Right lobe of liver (tissue), 6 donors: ENCODE measurements around the gene TM9SF1. TPM values are rescaled to one million over a fixed set of nuclear protein-coding genes. Genes with fewer than 3 reads are reported as not detected.

Experiments
- ATAC-seq, 4 donors: fragments of 200-7000 bp; cut with Tn5 transposase; one replicate each; pipeline ENCODE4 v1.9.1; 2020; ENCODE audit warnings: mild to moderate bottlenecking in 4 of 4, moderate library complexity in 4 of 4
- DNase-seq, 3 donors: peaks; one replicate each; pipeline ENCODE4 v3.0.0-alpha.2; 2020
- H3K27ac ChIP-seq, 3 donors: fragments of 200-600 bp; one replicate each; pipeline ENCODE4 v1.8.0; 2022
- H3K27me3 ChIP-seq, 2 donors: fragments of 200-600 bp; one replicate each; pipeline ENCODE4 v1.8.0; 2022
- H3K36me3 ChIP-seq, 4 donors: fragments of 200-600 bp; sonication (generic) in 1 of 4; one replicate each; pipeline versions ENCODE4 v1.5.1 to v1.8.0; 2017 to 2022; ENCODE audit warnings: control low read depth in 1 of 4
- H3K4me1 ChIP-seq, 4 donors: fragments of 200-600 bp; sonication (generic) in 1 of 4; one replicate each; pipeline versions ENCODE4 v1.5.1 to v1.8.0; 2017 to 2022; ENCODE audit warnings: control low read depth in 1 of 4
- H3K4me3 ChIP-seq, 3 donors: fragments of 200-600 bp; one replicate each; pipeline ENCODE4 v1.8.0; 2022
- H3K9me3 ChIP-seq, 4 donors: fragments of 200-600 bp; sonication (generic) in 1 of 4; one replicate each; pipeline versions ENCODE4 v1.5.1 to v1.8.0; 2017 to 2022; ENCODE audit warnings: control low read depth in 1 of 4
- POLR2A ChIP-seq: fragments of 450-650 bp; IDR thresholded peaks from one replicate; pipeline ENCODE4 v1.6.1; 2017; ENCODE audit warnings: antibody characterized with exemption, mild to moderate bottlenecking
- WGBS: methylation state at CpG from one replicate; pipeline ENCODE4 v1.1.6; 2018; ENCODE audit warnings: low coverage, low lambda C conversion rate; ENCODE audit not compliant: insufficient coverage; ENCODE audit errors: missing lambda C conversion rate; 5-methylcytosine and 5-hydroxymethylcytosine counted together
- intact Hi-C, 2 donors: fragments of 100-400 bp; cut with DNase I; formaldehyde crosslinking; loops; one replicate each; pipeline versions ENCODE4 v1.11.2 to v1.14.1; 2022
- total RNA-seq, 6 experiments: library from RNA; depleted of rRNA in 2 of 6; stranded (reverse); fragments of >200 nt in 2 of 6; fragmentation: NEBNext Ultra II Directional in 3 of 6; extraction: Animal tissue kit (Norgen Biotek cat#: 25700) in 3 of 6; gene quantifications; one replicate each; pipeline versions ENCODE4 v1.1.0 to v1.2.4, GENCODE V29; 2016 to 2023
- TF ChIP-seq, protein P1 (sequence below), 4 donors: fragments of 200-600 bp in 3 of 4; fragments of 450-650 bp in 1 of 4; IDR thresholded peaks; one replicate each; pipeline versions ENCODE4 v1.5.1 to v1.8.0; 2016 to 2022; ENCODE audit warnings: antibody characterized with exemption in 4 of 4, mild to moderate bottlenecking in 2 of 4
- donor health status: DM: no; HTN: yes; CAD: no.
- donor health status: DM: no; HTN: no; CAD: no.
- donor health status: DM: no; HTN: no; CAD: no.
- donor health status: DM: no; HTN: yes; CAD: no.
- donor health status: DM: no; HTN: yes; CAD: no.

Gene TM9SF1
- total RNA-seq, 6 experiments from 2014 or later, result 32.1 to 49.8 (median 41.2) TPM

GRCh38 chr14:24145219-24145618 lies 50.0 kb downstream of the TM9SF1 start:
- no peaks in the 10 kb centered on the region for H3K27me3 ChIP-seq
- TF ChIP-seq POLR2A, result no peak
- TF ChIP-seq, protein P1, sequence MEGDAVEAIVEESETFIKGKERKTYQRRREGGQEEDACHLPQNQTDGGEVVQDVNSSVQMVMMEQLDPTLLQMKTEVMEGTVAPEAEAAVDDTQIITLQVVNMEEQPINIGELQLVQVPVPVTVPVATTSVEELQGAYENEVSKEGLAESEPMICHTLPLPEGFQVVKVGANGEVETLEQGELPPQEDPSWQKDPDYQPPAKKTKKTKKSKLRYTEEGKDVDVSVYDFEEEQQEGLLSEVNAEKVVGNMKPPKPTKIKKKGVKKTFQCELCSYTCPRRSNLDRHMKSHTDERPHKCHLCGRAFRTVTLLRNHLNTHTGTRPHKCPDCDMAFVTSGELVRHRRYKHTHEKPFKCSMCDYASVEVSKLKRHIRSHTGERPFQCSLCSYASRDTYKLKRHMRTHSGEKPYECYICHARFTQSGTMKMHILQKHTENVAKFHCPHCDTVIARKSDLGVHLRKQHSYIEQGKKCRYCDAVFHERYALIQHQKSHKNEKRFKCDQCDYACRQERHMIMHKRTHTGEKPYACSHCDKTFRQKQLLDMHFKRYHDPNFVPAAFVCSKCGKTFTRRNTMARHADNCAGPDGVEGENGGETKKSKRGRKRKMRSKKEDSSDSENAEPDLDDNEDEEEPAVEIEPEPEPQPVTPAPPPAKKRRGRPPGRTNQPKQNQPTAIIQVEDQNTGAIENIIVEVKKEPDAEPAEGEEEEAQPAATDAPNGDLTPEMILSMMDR (IDR thresholded peaks at IDR 0.05), result no peak
- peaks cover 0 to 25% (median 7%) of the 10 kb centered on the region in 4 donors for H3K4me1 ChIP-seq
- H3K27ac ChIP-seq, result no peak overlapping the region
- no peaks in the 10 kb centered on the region for H3K9me3 ChIP-seq
- peak overlapping the region in 1 of 3 donors; percentile 86 for H3K4me3 ChIP-seq
- intact Hi-C loops, result no loop called here
- no peak for DNase-seq
- 75% methylated on average over 1 of the region's 2 CpGs for WGBS
- peaks cover 0 to 26% (median 6%) of the 10 kb centered on the region in 4 donors for H3K36me3 ChIP-seq
- no peak for ATAC-seq

- no peak for DNase-seq
- TF ChIP-seq POLR2A, result no peak
- TF ChIP-seq, protein P1 (IDR thresholded peaks at IDR 0.05), result no peak
- WGBS, result 100% methylated on average over 1 of the region's 1 CpG
- no peak for ATAC-seq
- Histone ChIP-seq H3K4me1 (peaks cover 0 to 32% (median 9%) of the 10 kb centered on the region in 4 donors), H3K36me3 (peaks cover 0 to 23% (median 3%) of the 10 kb centered on the region in 4 donors), H3K9me3 (no peaks in the 10 kb centered on the region), H3K27ac (no peak overlapping the region), H3K27me3 (no peaks in the 10 kb centered on the region), H3K4me3 (no peak overlapping the region)
- intact Hi-C loops, result no loop called here
Measured at GRCh38 chr14:24144451-24144850, 50.8 kb downstream of the TM9SF1 start.

- no peaks in the 10 kb centered on the region for H3K27me3 ChIP-seq
Measured at GRCh38 chr14:24143511-24143910, 51.7 kb downstream of the TM9SF1 start.

GRCh38 chr14:24141097-24141880 lies 54.0 kb downstream of the TM9SF1 start, which contains the start of gene EMC9:
Gene EMC9 (minus strand): TSS chr14:24141591. CDS start chr14:24141304, 287 bp downstream.
- ATAC-seq (peak; percentile 89 to 95 (median 92)), DNase-seq (peak; percentile 100)
- intact Hi-C loops, result no loop called here
- H3K9me3 ChIP-seq, result no peaks in the 10 kb centered on the region
- TF ChIP-seq, protein P1 (IDR thresholded peaks at IDR 0.05), result peak; percentile 28 to 82 (median 41)
- peak; percentile 86 for TF ChIP-seq POLR2A
- H3K4me3 ChIP-seq, result peak within 1 kb of the TSS; percentile 70 to 81 (median 75)
- H3K4me1 ChIP-seq, result peaks cover 0 to 47% (median 9%) of the 10 kb centered on the region in 4 donors
- H3K36me3 ChIP-seq, result peaks cover 0 to 32% (median 6%) of the 10 kb centered on the region in 4 donors
- under 1% methylated on average over 26 of the region's 65 CpGs for WGBS
- H3K27ac ChIP-seq, result peak within 1 kb of the TSS; percentile 57 to 81 (median 77)
- no peaks in the 10 kb centered on the region for H3K27me3 ChIP-seq

More at GRCh38 chr14:24143511-24143910, 51.7 kb downstream of the TM9SF1 start:
- intact Hi-C loops, result no loop called here
- ATAC-seq, result no peak
- no peak overlapping the region for H3K27ac ChIP-seq
- WGBS, result 100% methylated on average over 2 of the region's 2 CpGs
- TF ChIP-seq, protein P1 (IDR thresholded peaks at IDR 0.05), result no peak
- no peak for TF ChIP-seq POLR2A
- no peak overlapping the region for H3K4me3 ChIP-seq
- peaks cover 0 to 25% (median 5%) of the 10 kb centered on the region in 4 donors for H3K36me3 ChIP-seq
- H3K4me1 ChIP-seq, result peaks cover 0 to 39% (median 9%) of the 10 kb centered on the region in 4 donors
- H3K9me3 ChIP-seq, result no peaks in the 10 kb centered on the region
- peak in 1 of 3 donors; percentile 23 for DNase-seq
